Neural progenitor cell (in vitro differentiated cells): Measurements from ENCODE around the gene SH3TC1.

Experiments
- EZH2 ChIP-seq: fragments of 200-600 bp; sonication (generic); IDR thresholded peaks from 2 replicates; pipeline ENCODE4 v1.6.1; 2017; ENCODE audit warnings: antibody characterized with exemption, mild to moderate bottlenecking, moderate library complexity
- TF ChIP-seq, protein P1 (sequence below): fragments of 200-600 bp; sonication (generic); IDR thresholded peaks from 2 replicates; pipeline ENCODE4 v1.5.1; 2017; ENCODE audit warnings: antibody characterized with exemption, mild to moderate bottlenecking

DNA sequence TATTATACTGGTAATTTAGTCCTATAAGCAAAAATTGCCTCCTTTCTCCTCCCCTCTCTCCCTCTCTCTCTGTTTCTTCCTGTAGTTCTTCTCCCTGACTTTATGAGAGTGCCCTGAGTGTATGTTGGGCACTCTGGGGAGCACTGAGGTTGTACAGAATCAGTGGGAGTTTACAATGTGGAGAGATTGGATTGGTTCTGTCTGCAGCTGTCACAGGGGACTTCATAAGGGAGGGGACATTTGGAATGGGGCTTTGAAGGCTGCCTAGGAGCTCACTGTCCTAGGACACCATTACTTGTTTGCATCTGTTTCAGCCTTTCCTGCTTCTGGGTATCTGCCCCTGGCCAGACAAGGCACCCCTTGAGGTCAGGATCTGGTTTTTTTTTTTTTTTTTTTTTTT is 22.9 kb downstream of the SH3TC1 start:
- TF ChIP-seq, protein P1, sequence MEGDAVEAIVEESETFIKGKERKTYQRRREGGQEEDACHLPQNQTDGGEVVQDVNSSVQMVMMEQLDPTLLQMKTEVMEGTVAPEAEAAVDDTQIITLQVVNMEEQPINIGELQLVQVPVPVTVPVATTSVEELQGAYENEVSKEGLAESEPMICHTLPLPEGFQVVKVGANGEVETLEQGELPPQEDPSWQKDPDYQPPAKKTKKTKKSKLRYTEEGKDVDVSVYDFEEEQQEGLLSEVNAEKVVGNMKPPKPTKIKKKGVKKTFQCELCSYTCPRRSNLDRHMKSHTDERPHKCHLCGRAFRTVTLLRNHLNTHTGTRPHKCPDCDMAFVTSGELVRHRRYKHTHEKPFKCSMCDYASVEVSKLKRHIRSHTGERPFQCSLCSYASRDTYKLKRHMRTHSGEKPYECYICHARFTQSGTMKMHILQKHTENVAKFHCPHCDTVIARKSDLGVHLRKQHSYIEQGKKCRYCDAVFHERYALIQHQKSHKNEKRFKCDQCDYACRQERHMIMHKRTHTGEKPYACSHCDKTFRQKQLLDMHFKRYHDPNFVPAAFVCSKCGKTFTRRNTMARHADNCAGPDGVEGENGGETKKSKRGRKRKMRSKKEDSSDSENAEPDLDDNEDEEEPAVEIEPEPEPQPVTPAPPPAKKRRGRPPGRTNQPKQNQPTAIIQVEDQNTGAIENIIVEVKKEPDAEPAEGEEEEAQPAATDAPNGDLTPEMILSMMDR, result no peak
- no peak for TF ChIP-seq EZH2
